Fibroblast of lung (primary cell): Measurements from ENCODE around the gene GEN1.

Source experiments
- EZH2 ChIP-seq: IDR thresholded peaks from 2 replicates; pipeline ENCODE4 v1.5.1; 2012; ENCODE audit warnings: low read length, control low read depth, mild to moderate bottlenecking; ENCODE audit errors: missing control alignments
- TF ChIP-seq, protein P1 (sequence below), 2 donors: IDR thresholded peaks in 1 of 2; conservative IDR thresholded peaks in 1 of 2; 1 replicate in 1 of 2; 2 replicates in 1 of 2; pipeline ENCODE4 v1.5.1; 2011 to 2012; ENCODE audit warnings: low read length in 2 of 2, control low read depth in 1 of 2, inconsistent platforms in 1 of 2, low read depth in 1 of 2, mild to moderate bottlenecking in 1 of 2

DNA sequence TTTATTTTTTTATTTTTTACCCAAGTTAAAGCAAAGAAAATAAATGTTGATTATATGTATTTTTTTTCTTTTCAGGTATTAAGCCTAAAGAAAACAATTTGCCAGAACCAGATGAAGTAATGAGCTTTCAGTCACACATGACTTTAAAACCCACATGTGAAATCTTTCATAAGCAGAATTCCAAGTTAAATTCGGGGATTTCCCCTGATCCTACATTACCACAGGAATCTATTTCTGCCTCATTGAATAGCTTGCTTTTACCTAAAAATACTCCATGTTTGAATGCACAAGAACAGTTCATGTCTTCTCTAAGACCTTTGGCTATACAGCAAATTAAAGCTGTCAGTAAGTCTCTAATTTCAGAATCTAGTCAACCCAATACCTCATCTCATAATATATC, 26.6 kb downstream of the GEN1 start:
- TF ChIP-seq, protein P1, sequence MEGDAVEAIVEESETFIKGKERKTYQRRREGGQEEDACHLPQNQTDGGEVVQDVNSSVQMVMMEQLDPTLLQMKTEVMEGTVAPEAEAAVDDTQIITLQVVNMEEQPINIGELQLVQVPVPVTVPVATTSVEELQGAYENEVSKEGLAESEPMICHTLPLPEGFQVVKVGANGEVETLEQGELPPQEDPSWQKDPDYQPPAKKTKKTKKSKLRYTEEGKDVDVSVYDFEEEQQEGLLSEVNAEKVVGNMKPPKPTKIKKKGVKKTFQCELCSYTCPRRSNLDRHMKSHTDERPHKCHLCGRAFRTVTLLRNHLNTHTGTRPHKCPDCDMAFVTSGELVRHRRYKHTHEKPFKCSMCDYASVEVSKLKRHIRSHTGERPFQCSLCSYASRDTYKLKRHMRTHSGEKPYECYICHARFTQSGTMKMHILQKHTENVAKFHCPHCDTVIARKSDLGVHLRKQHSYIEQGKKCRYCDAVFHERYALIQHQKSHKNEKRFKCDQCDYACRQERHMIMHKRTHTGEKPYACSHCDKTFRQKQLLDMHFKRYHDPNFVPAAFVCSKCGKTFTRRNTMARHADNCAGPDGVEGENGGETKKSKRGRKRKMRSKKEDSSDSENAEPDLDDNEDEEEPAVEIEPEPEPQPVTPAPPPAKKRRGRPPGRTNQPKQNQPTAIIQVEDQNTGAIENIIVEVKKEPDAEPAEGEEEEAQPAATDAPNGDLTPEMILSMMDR (conservative IDR thresholded peaks at IDR 0.05 in 1 of 2, IDR thresholded peaks at IDR 0.05 in 1 of 2; ENCODE audit: low read depth in 1 of 2, low read length in 2 of 2): no peak
- no peak for TF ChIP-seq EZH2
